GM12878 (cell line): ENCODE measurements around the gene ANP32B. TPM values are rescaled to one million over a fixed set of nuclear protein-coding genes. Genes with fewer than 3 reads are reported as not detected.
"Not testable (repeated sequence)": the region's sequence is repeated elsewhere in the genome, so short reads cannot be mapped to it uniquely, and the experiment has no call there.

Experiments
- ATAC-seq: fragments of 200-7000 bp; cut with Tn5 transposase; 3 replicates; pipeline ENCODE4 v1.9.1; 2020; ENCODE audit warnings: mild to moderate bottlenecking, moderate library complexity
- BruUV-seq: library from RNA; stranded (reverse); fragments of 400-500 nt; replicated peaks from 2 replicates; lab custom pipeline; 2021; lab: Mats Ljungman, UMichigan
- CTCF ChIA-PET: fragments of 300-600 bp; sonication (Branson Sonifier 250); formaldehyde crosslinking; extraction: SDS; loops from one replicate; lab custom pipeline; 2021; ENCODE audit warnings: inconsistent platforms; lab: Yijun Ruan, JAX
- POLR2A ChIA-PET: fragments of 350-600 bp; formaldehyde crosslinking; extraction: SDS; loops from one replicate; lab custom pipeline; 2021; ENCODE audit warnings: inconsistent platforms; lab: Charles Lee
- RAD21 ChIA-PET: fragments of 300-600 bp; sonication (Branson Sonifier 250); formaldehyde crosslinking; loops from one replicate; lab custom pipeline; 2023; ENCODE audit warnings: antibody characterized with exemption; ENCODE audit not compliant: unreplicated experiment; lab: Charles Lee
- SMC1A ChIA-PET: fragments of 300-600 bp; sonication (Branson Sonifier 250); formaldehyde crosslinking; loops from one replicate; lab custom pipeline; 2023; ENCODE audit not compliant: unreplicated experiment, uncharacterized antibody; lab: Charles Lee
- DNase-seq: peaks from one replicate; pipeline ENCODE4 v3.0.0-alpha.2; 2011; ENCODE audit warnings: low read depth, low spot score
- FAIRE-seq: peaks from 3 replicates; lab custom pipeline; 2011; peaks lifted over from hg19 to GRCh38; lab: Jason Lieb, UNC
- H2AFZ ChIP-seq: 2 replicates; pipeline ENCODE4 v1.6.0; 2011; ENCODE audit warnings: low read depth, low read length, control low read depth; ENCODE audit not compliant: control insufficient read depth
- H3K27ac ChIP-seq: 2 replicates; pipeline ENCODE4 v1.5.1; 2011; ENCODE audit warnings: control low read depth; ENCODE audit not compliant: control insufficient read depth, insufficient read depth
- H3K27me3 ChIP-seq, 2 experiments: replicated peaks in 1 of 2; 2 replicates each; pipeline versions ENCODE4 v1.6.0 to v1.6.1; 2011; ENCODE audit warnings: low read length in 1 of 2; ENCODE audit not compliant: control insufficient read depth in 2 of 2, insufficient read depth in 2 of 2
- H3K36me3 ChIP-seq, 2 experiments: 2 replicates each; pipeline ENCODE4 v1.5.1; 2011; ENCODE audit warnings: low read length in 1 of 2; ENCODE audit not compliant: control insufficient read depth in 2 of 2, insufficient read depth in 2 of 2
- H3K4me1 ChIP-seq: 2 replicates; pipeline ENCODE4 v1.6.1; 2011; ENCODE audit warnings: mild to moderate bottlenecking, low read length, moderate library complexity, mixed read lengths; ENCODE audit not compliant: control insufficient read depth, insufficient read depth
- H3K4me2 ChIP-seq: 2 replicates; pipeline ENCODE4 v1.6.0; 2011; ENCODE audit warnings: control low read depth; ENCODE audit not compliant: control insufficient read depth, insufficient read depth
- H3K4me3 ChIP-seq: fragments of 200-600 bp; sonication (generic); 2 replicates; pipeline ENCODE4 v1.5.1; 2016
- H3K79me2 ChIP-seq: 2 replicates; pipeline ENCODE4 v1.6.0; 2011; ENCODE audit warnings: low read length; ENCODE audit not compliant: control insufficient read depth, insufficient read depth
- H3K9ac ChIP-seq: 2 replicates; pipeline ENCODE4 v1.8.0; 2011; ENCODE audit warnings: low read length, control low read depth, mixed read lengths; ENCODE audit not compliant: control insufficient read depth, insufficient read depth
- H3K9me3 ChIP-seq: replicated peaks from 3 replicates; pipeline ENCODE4 v1.5.1; 2011; ENCODE audit warnings: mild to moderate bottlenecking, low read length; ENCODE audit not compliant: control insufficient read depth, insufficient read depth
- H4K20me1 ChIP-seq: 2 replicates; pipeline ENCODE4 v1.6.0; 2011; ENCODE audit not compliant: control insufficient read depth, insufficient read depth
- ZBED1 ChIP-seq: IDR thresholded peaks from 2 replicates; pipeline ENCODE4 v1.6.1; 2016; ENCODE audit warnings: borderline replicate concordance
- ZNF592 ChIP-seq: fragments of 450-650 bp; IDR thresholded peaks from 2 replicates; pipeline ENCODE4 v1.6.1; 2017; ENCODE audit warnings: mild to moderate bottlenecking, moderate library complexity
- WGBS: methylation state at CpG from one replicate; pipeline ENCODE4 v1.1.6; 2016; ENCODE audit warnings: low lambda C conversion rate; ENCODE audit not compliant: insufficient replicate concordance, insufficient coverage; ENCODE audit errors: missing lambda C conversion rate; 5-methylcytosine and 5-hydroxymethylcytosine counted together
- in situ Hi-C: fragments of 300-500 bp; cut with MboI; formaldehyde crosslinking; loops from 9 replicates; pipeline ENCODE4 v1.14.3; 2018; ENCODE audit warnings: mixed read lengths
- intact Hi-C: fragments of 100-400 bp; cut with micrococcal nuclease; formaldehyde crosslinking; loops from one replicate; pipeline ENCODE4 v1.14.2; 2022; ENCODE audit not compliant: unreplicated experiment
- polyA plus RNA-seq, 11 experiments: library from polyadenylated mRNA; depleted of rRNA in 4 of 11; unstranded in 6 of 11; stranded (reverse) in 5 of 11; fragments of >200 nt; fragmentation: Nextera tagmentation in 4 of 11; fragmentation: Illumina TruSeq in 1 of 11; extraction: Ambion mirVana in 4 of 11; extraction: Trizol in 1 of 11; gene quantifications; 1 replicate in 1 of 11; 2 replicates in 10 of 11; pipeline versions ENCODE4 v1.2.1 to v1.2.3, GENCODE V29; 2011 to 2016; ENCODE audit warnings: inconsistent platforms in 2 of 11, missing spikeins in 2 of 11, low read depth in 1 of 11
- total RNA-seq, 4 experiments: library from RNA; depleted of rRNA in 3 of 4; stranded (reverse); fragments of >200 nt in 3 of 4; fragmentation: Illumina TruSeq in 1 of 4; extraction: Trizol in 1 of 4; gene quantifications; 2 replicates each; pipeline versions ENCODE4 v1.2.1 to v1.2.3, GENCODE V29; 2013 to 2021

ANP32B gene
- total and polyA plus RNA-seq, 10 of the 15 experiments (the other 5 are each of a cell fraction or from before 2014, with no cell fraction given), result 24.5 to 419 (median 171) TPM

- 61% methylated on average over 9 of the region's 9 CpGs for WGBS
- ATAC-seq, H3K27ac ChIP-seq, POLR2A ChIA-PET, H3K79me2 ChIP-seq, intact Hi-C loops, H3K36me3 ChIP-seq, H3K4me3 ChIP-seq, H2AFZ ChIP-seq, H3K27me3 ChIP-seq, BruUV-seq, in situ Hi-C loops, DNase-seq, H3K9me3 ChIP-seq, FAIRE-seq, H4K20me1 ChIP-seq, H3K4me2 ChIP-seq, H3K9ac ChIP-seq, H3K4me1 ChIP-seq, RAD21 ChIA-PET: not testable (repeated sequence)
- ChIA-PET CTCF (interaction anchor here (1.0 to 2.3 kb wide), 2 partner anchors 10 to 70 kb away, joined by 3 to 7 read pairs; no protein-coding TSS in a partner anchor), SMC1A (interaction anchor here (1.3 to 1.6 kb wide), 2 partner anchors 11 to 35 kb away, joined by 4 to 6 read pairs; no protein-coding TSS in a partner anchor)
Measured at GRCh38 chr9:97960678-97961328, 22.3 kb upstream of the ANP32B start.

- no peak for ATAC-seq
- CTCF ChIA-PET, result interaction anchor here (1.0 to 2.3 kb wide), 2 partner anchors 11 to 71 kb away, joined by 3 to 7 read pairs; no protein-coding TSS in a partner anchor
- SMC1A ChIA-PET, result interaction anchor here (1.0 to 1.3 kb wide), 2 partner anchors 36 to 138 kb away, joined by 3 to 4 read pairs; no protein-coding TSS in a partner anchor
- Histone ChIP-seq H3K27ac (no peak overlapping the region), H2AFZ (no peak overlapping the region), H3K79me2 (no peaks in the 10 kb centered on the region), H3K27me3 (no peaks in the 10 kb centered on the region; a peak in 2 of 4 replicates), H3K4me3 (no peak overlapping the region), H4K20me1 (no peaks in the 10 kb centered on the region), H3K36me3 (no peaks in the 10 kb centered on the region), H3K9me3 (no peaks in the 10 kb centered on the region), H3K9ac (no peak overlapping the region), H3K4me2 (no peak overlapping the region), H3K4me1 (no peaks in the 10 kb centered on the region)
- TF ChIP-seq ZNF592 (no peak), ZBED1 (no peak)
- RAD21 ChIA-PET, result no interaction called here
- intact Hi-C loops (no loop called here), in situ Hi-C loops (no loop called here)
- 62% methylated on average over 2 of the region's 2 CpGs for WGBS
- no peak for FAIRE-seq
- BruUV-seq, result no TSS peak
- no peak for DNase-seq
- POLR2A ChIA-PET, result no interaction called here
Measured at GRCh38 chr9:97961361-97961760, 21.8 kb upstream of the ANP32B start.
